Sciatic nerve (tissue), 2 donors: ENCODE measurements around the gene SNX32. TPM values are rescaled to one million over a fixed set of nuclear protein-coding genes. Genes with fewer than 3 reads are reported as not detected.
"Not testable (repeated sequence)": the region's sequence is repeated elsewhere in the genome, so short reads cannot be mapped to it uniquely, and the experiment has no call there.

Source experiments
- ATAC-seq: fragments of 200-7000 bp; cut with Tn5 transposase; one replicate; pipeline ENCODE4 v1.9.1; 2020; ENCODE audit warnings: mild to moderate bottlenecking, moderate library complexity
- DNase-seq: peaks from one replicate; pipeline ENCODE4 v3.0.0-alpha.2; 2020; ENCODE audit warnings: low spot score
- intact Hi-C: fragments of 100-400 bp; cut with DNase I; formaldehyde crosslinking; loops from one replicate; pipeline ENCODE4 v1.14.2; 2022
- total RNA-seq: library from RNA; stranded (reverse); fragmentation: NEBNext Ultra II Directional; extraction: Animal tissue kit (Norgen Biotek cat#: 25700); gene quantifications from one replicate; pipeline ENCODE4 v1.2.1, GENCODE V29; 2021
- donor health status: DM: no; HTN: no; CAD: no.
- donor health status: DM: no; HTN: no; CAD: no.

The SNX32 gene
- total RNA-seq, 1 donor from 2014 or later: 2.6 TPM

DNA sequence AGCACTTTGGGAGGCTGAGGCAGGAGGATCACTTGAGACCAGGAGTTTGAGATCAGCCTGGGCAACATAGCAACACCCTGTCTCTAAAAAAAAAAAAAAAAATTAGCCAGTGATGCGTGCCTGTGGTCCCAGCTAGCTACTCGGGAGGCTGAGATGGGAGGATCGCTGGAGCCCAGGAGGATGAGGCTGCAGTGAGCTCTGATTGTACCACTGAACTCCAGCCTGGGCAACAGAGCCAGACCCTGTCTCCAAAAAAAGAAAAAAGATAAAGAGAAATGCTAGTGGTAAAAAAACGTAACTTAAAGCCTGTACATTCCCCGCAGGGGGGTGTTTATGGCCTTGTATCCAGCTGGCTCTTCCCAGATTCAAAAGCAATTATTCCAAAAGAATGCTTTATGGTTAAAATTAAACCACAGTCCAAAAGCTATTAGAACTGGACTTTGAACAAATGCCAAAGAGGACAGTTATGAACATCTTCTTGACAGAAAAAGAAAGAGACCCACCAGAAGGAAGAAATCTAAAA, 16.4 kb upstream of the SNX32 start:
- no peak for ATAC-seq
- no peak for DNase-seq
- intact Hi-C loops: loop anchor here (10.0 kb wide), 1 partner anchor 103 kb away; the partner anchor contains the start of gene KAT5

GRCh38 chr11:65817835-65818680, 15.7 kb upstream of the SNX32 start:
- intact Hi-C loops: loop anchor here (10.0 kb wide), 1 partner anchor 103 kb away; the partner anchor contains the start of gene KAT5
- peak; percentile 89 for ATAC-seq
- DNase-seq: peak; percentile 99

GRCh38 chr11:65821107-65821506, 12.7 kb upstream of the SNX32 start:
- ATAC-seq: no peak
- intact Hi-C loops: no loop called here

DNA sequence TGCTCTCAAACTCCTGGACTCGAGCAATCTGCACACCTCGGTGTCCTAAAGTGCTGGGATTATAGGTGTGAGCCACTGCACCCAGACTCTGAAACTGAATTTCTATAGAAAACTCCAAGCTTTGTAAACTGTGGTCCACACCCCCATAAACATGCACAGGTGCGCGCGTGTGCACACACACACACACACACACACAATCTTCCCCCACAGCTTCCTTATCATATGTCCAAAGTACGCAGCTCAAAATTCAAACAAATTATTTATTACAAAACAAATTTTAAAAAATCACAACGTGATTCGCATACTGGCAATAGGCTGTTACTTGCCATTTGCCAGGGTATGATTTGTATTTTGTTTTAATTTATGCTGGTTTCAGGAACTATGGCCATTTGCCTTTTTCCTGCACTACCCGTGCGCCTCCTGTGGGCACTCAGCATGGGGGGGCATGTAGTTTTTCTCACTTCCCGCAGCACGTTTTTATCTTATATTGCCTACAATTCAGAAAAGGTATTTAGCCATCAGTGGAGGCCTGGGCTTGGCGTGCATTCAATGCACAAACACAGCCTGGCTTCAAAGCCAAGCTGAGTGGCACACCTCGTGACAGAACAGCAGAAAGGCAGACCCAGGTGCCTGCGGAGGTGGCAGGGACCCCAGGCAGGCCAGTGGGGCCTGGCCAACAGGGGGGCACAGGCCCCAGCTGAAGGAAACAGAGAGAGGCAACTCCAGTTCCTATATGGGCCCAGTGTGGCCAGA, 10.8 kb upstream of the SNX32 start:
- no peak for ATAC-seq
- intact Hi-C loops: no loop called here
- no peak for DNase-seq

More at GRCh38 chr11:65821107-65821506, 12.7 kb upstream of the SNX32 start:
- DNase-seq: no peak

GRCh38 chr11:65826984-65827735, 6.6 kb upstream of the SNX32 start:
- intact Hi-C loops: no loop called here
- ATAC-seq (no peak), DNase-seq (no peak)

DNA sequence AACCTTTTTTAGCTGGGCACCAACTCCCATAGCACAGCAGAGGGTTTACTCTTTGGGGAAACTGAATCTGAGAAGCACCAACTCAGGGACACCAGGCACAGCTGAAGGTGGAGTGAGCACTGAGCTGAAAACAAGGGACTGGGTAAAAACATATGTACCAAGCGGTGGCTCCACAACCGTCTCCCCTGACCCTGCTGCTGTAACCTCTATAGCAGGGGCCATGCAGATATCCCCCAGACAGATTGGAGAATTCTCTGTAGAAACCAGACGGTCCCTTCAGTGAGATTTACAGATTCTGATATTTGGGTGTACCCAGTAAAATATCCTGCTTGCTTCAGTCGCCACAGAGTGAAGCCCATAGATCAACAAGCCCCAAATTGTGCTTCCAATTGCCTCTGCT, 4.3 kb upstream of the SNX32 start:
- no peak for ATAC-seq
- intact Hi-C loops: no loop called here
- no peak for DNase-seq

DNA sequence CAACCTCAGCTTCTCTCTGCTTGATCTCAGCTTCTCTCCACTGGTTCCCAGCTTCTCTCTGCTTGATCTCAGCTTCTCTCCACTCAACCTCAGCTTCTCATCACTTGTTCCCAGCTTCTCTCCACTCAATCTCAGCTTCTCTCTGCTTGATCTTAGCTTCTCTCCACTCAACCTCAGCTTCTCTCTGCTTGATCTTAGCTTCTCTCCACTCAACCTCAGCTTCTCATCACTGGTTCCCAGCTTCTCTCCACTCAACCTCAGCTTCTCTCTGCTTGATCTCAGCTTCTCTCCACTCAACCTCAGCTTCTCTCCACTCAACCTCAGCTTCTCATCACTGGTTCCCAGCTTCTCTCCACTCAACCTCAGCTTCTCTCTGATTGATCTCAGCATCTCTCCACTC, 1.5 kb upstream of the SNX32 start:
- DNase-seq, ATAC-seq: not testable (repeated sequence)
- intact Hi-C loops: loop anchor here (5.0 kb wide), 1 partner anchor 380 kb away; no protein-coding TSS in a partner anchor

GRCh38 chr11:65834202-65834601, 439 bp downstream of the SNX32 start:
- no peak for DNase-seq
- no peak for ATAC-seq
- intact Hi-C loops: loop anchor here (5.0 kb wide), 1 partner anchor 382 kb away; no protein-coding TSS in a partner anchor

DNA sequence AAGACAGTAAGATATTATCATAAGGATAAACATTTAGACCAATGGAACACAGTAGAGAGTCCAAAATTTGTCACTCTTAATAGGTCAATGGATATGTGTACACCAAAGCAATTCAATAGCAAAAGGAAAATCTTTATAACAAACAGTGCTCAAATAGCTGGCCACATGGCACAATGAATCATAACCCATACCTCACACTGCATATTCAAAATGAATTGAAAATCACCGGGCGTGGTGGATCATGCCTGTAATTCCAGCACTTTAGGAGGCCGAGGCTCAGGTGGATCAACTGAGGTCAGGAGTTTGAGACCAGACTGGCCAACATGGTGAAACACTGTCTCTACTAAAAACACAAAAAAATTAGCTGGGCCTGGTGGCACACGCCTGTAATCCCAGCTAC, 8.4 kb downstream of the SNX32 start:
- intact Hi-C loops: no loop called here
- ATAC-seq (no peak), DNase-seq (no peak)

- ATAC-seq (no peak), DNase-seq (no peak)
- intact Hi-C loops: no loop called here
Observed at GRCh38 chr11:65843811-65844210, 10.0 kb downstream of the SNX32 start.

DNA sequence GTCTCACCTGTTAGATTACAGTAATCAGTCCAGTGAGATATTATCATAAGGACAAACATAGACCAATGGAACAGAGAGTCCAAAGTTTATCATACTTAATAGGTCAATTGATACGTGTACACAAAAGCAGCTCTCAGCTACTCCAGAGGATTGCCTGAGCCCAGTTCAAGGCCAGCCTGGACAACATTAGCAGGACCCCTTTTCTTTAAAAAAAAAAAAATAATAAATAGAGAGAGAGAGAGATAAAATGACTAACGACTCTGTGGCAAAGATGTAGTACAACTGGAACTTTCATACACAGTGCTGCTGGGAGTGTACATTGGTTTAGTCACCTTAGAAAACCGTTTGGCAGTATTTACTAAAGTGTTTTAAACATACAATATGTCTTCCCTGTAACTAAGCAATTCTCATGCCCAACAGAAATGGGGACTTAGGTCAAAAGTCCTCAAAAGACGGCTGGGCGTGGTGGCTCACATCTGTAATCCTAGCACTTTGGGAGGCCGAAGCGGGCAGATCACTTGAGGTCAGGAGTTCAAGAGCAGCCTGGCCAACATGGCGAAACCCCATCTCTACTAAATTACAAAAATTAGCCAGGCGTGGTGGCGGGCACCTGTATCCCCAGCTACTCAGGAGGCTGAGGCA, 10.6 kb downstream of the SNX32 start:
- intact Hi-C loops: no loop called here
- ATAC-seq (no peak), DNase-seq (no peak)

DNA sequence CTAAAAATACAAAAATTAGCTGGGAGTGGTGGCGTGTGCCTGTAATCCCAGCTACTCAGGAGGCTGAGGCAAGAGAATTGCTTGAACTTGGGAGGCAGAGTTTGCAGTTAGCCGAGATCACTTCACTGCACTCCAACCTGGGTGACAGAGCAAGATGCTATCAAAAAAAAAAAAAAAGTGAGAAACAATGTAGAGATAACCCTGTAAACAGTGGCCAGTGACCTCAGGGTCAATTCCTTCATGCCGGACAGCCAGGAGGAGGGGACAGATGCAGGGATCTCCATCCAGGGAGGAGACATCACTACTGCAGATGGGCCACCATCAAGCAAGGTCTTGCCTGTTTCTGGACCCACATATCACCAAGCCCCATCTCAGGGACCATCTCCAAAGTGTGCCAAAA, 14.0 kb downstream of the SNX32 start:
- no peak for ATAC-seq
- DNase-seq: no peak
- intact Hi-C loops: no loop called here

GRCh38 chr11:65848693-65849092, 14.9 kb downstream of the SNX32 start:
- DNase-seq, intact Hi-C loops, ATAC-seq: not testable (repeated sequence)

- intact Hi-C loops: no loop called here
Observed at GRCh38 chr11:65849366-65849765, 15.6 kb downstream of the SNX32 start.

DNA sequence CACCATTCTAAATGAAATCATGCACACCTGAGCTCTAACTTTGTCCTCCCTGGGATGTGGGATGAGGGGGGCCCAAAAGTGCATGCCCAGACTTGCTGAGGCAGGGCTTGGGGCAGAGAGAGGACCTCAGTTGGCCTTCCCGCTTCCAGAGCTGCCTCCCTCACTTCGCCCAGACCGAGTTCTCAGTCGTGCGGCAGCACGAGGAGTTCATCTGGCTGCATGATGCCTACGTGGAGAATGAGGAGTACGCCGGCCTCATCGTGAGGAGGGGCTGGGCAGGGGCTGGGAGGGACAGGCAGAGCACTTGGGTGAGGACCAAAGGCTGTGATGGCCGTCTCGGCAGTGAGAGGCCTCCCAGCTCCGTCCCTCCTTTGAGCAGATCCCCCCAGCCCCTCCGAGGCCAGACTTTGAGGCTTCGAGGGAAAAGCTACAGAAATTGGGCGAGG, 16.0 kb downstream of the SNX32 start:
- intact Hi-C loops: no loop called here
- no peak for DNase-seq
- no peak for ATAC-seq

More at GRCh38 chr11:65849366-65849765, 15.6 kb downstream of the SNX32 start:
- ATAC-seq (no peak), DNase-seq (no peak)

- intact Hi-C loops: no loop called here
Observed at GRCh38 chr11:65850217-65851082, 16.7 kb downstream of the SNX32 start.

GRCh38 chr11:65851083-65851579, 17.4 kb downstream of the SNX32 start:
- intact Hi-C loops: no loop called here
- DNase-seq (no peak), ATAC-seq (no peak)

More at GRCh38 chr11:65850217-65851082, 16.7 kb downstream of the SNX32 start:
- no peak for ATAC-seq
- DNase-seq: no peak
